Measurements from ENCODE around the gene NAT8L. TPM values are rescaled to one million over a fixed set of nuclear protein-coding genes. Genes with fewer than 3 reads are reported as not detected.

Gene NAT8L
- total RNA-seq, 1 donor = under 0.01 TPM

- no peak overlapping the region for H3K27ac ChIP-seq (ENCODE audit: low read depth, low read length)
- H2AFZ ChIP-seq (ENCODE audit: low read length) = no peak overlapping the region
- H3K79me2 ChIP-seq (ENCODE audit: insufficient read depth, low read length) = no peaks in the 10 kb centered on the region
- no peak overlapping the region for H3K4me3 ChIP-seq (ENCODE audit: insufficient read depth, low read length)
- no peaks in the 10 kb centered on the region for H3K4me1 ChIP-seq (ENCODE audit: insufficient read depth, low read length)
- peaks cover 31% of the 10 kb centered on the region for H3K27me3 ChIP-seq (ENCODE audit: insufficient read depth, low read length)
- H4K20me1 ChIP-seq (ENCODE audit: insufficient read depth, low read length) = no peaks in the 10 kb centered on the region
- DNase-seq (ENCODE audit: insufficient read length, low spot score, missing footprints) = no peak
- H3K9me3 ChIP-seq (ENCODE audit: low read depth, low read length) = no peaks in the 10 kb centered on the region
- no peak for TF ChIP-seq CTCF (IDR thresholded peaks at IDR 0.05; ENCODE audit: extremely low read depth, low read depth, low read length)
- H3K36me3 ChIP-seq (ENCODE audit: insufficient read depth, low read length) = no peaks in the 10 kb centered on the region
- H3K4me2 ChIP-seq (ENCODE audit: insufficient read depth, low read length) = no peak overlapping the region
Observed at GRCh38 chr4:2049811-2050210, 9.3 kb upstream of the NAT8L start.

GRCh38 chr4:2051086-2051485 lies 8.0 kb upstream of the NAT8L start:
- Histone ChIP-seq H3K27ac (ENCODE audit: low read depth, low read length) (no peak overlapping the region), H4K20me1 (ENCODE audit: insufficient read depth, low read length) (no peaks in the 10 kb centered on the region), H3K27me3 (ENCODE audit: insufficient read depth, low read length) (peaks cover 31% of the 10 kb centered on the region), H3K4me1 (ENCODE audit: insufficient read depth, low read length) (no peaks in the 10 kb centered on the region), H3K4me2 (ENCODE audit: insufficient read depth, low read length) (no peak overlapping the region), H2AFZ (ENCODE audit: low read length) (no peak overlapping the region), H3K4me3 (ENCODE audit: insufficient read depth, low read length) (no peak overlapping the region), H3K36me3 (ENCODE audit: insufficient read depth, low read length) (no peaks in the 10 kb centered on the region), H3K79me2 (ENCODE audit: insufficient read depth, low read length) (no peaks in the 10 kb centered on the region), H3K9me3 (ENCODE audit: low read depth, low read length) (no peaks in the 10 kb centered on the region)
- no peak for TF ChIP-seq CTCF (IDR thresholded peaks at IDR 0.05; ENCODE audit: extremely low read depth, low read depth, low read length)
- DNase-seq (ENCODE audit: insufficient read length, low spot score, missing footprints) = peak; percentile 26

- no peak for TF ChIP-seq CTCF (IDR thresholded peaks at IDR 0.05; ENCODE audit: extremely low read depth, low read depth, low read length)
- Histone ChIP-seq H3K79me2 (ENCODE audit: insufficient read depth, low read length) (no peaks in the 10 kb centered on the region), H4K20me1 (ENCODE audit: insufficient read depth, low read length) (no peaks in the 10 kb centered on the region), H3K9me3 (ENCODE audit: low read depth, low read length) (no peaks in the 10 kb centered on the region), H3K4me1 (ENCODE audit: insufficient read depth, low read length) (no peaks in the 10 kb centered on the region), H3K4me3 (ENCODE audit: insufficient read depth, low read length) (no peak overlapping the region), H2AFZ (ENCODE audit: low read length) (no peak overlapping the region), H3K27me3 (ENCODE audit: insufficient read depth, low read length) (peaks cover 51% of the 10 kb centered on the region), H3K36me3 (ENCODE audit: insufficient read depth, low read length) (no peaks in the 10 kb centered on the region), H3K4me2 (ENCODE audit: insufficient read depth, low read length) (no peak overlapping the region), H3K27ac (ENCODE audit: low read depth, low read length) (no peak overlapping the region)
- DNase-seq (ENCODE audit: insufficient read length, low spot score, missing footprints) = no peak
Observed at GRCh38 chr4:2054217-2054616, 4.9 kb upstream of the NAT8L start.

- no peak for TF ChIP-seq CTCF (IDR thresholded peaks at IDR 0.05; ENCODE audit: extremely low read depth, low read depth, low read length)
- no peak overlapping the region for H3K4me3 ChIP-seq (ENCODE audit: insufficient read depth, low read length)
- no peak overlapping the region for H2AFZ ChIP-seq (ENCODE audit: low read length)
- no peaks in the 10 kb centered on the region for H3K9me3 ChIP-seq (ENCODE audit: low read depth, low read length)
- H3K4me1 ChIP-seq (ENCODE audit: insufficient read depth, low read length) = no peaks in the 10 kb centered on the region
- no peak overlapping the region for H3K27ac ChIP-seq (ENCODE audit: low read depth, low read length)
- DNase-seq (ENCODE audit: insufficient read length, low spot score, missing footprints) = peak; percentile 36
- peaks cover 35% of the 10 kb centered on the region for H3K27me3 ChIP-seq (ENCODE audit: insufficient read depth, low read length)
- H3K4me2 ChIP-seq (ENCODE audit: insufficient read depth, low read length) = no peak overlapping the region
- no peaks in the 10 kb centered on the region for H3K36me3 ChIP-seq (ENCODE audit: insufficient read depth, low read length)
- H4K20me1 ChIP-seq (ENCODE audit: insufficient read depth, low read length) = no peaks in the 10 kb centered on the region
- no peaks in the 10 kb centered on the region for H3K79me2 ChIP-seq (ENCODE audit: insufficient read depth, low read length)
Observed at GRCh38 chr4:2057382-2058065, 1.6 kb upstream of the NAT8L start.
